ENCODE data around the gene TMUB2.

The TMUB2 gene

GRCh38 chr17:44217738-44218343, 31.1 kb downstream of the TMUB2 start:
- H3K27me3 ChIP-seq (ENCODE audit: insufficient read depth, low read depth, severe bottlenecking), result no peaks in the 10 kb centered on the region
- H3K27ac ChIP-seq, result peak overlapping the region; percentile 99
- H3K4me3 ChIP-seq (ENCODE audit: low read depth, low read length), result peak overlapping the region; percentile 65
- no peaks in the 10 kb centered on the region for H3K9me3 ChIP-seq (ENCODE audit: severe bottlenecking)
- H3K36me3 ChIP-seq, result peaks cover 58% of the 10 kb centered on the region
- TF ChIP-seq, protein P1, sequence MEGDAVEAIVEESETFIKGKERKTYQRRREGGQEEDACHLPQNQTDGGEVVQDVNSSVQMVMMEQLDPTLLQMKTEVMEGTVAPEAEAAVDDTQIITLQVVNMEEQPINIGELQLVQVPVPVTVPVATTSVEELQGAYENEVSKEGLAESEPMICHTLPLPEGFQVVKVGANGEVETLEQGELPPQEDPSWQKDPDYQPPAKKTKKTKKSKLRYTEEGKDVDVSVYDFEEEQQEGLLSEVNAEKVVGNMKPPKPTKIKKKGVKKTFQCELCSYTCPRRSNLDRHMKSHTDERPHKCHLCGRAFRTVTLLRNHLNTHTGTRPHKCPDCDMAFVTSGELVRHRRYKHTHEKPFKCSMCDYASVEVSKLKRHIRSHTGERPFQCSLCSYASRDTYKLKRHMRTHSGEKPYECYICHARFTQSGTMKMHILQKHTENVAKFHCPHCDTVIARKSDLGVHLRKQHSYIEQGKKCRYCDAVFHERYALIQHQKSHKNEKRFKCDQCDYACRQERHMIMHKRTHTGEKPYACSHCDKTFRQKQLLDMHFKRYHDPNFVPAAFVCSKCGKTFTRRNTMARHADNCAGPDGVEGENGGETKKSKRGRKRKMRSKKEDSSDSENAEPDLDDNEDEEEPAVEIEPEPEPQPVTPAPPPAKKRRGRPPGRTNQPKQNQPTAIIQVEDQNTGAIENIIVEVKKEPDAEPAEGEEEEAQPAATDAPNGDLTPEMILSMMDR (IDR thresholded peaks at IDR 0.05; ENCODE audit: low read depth, low read length), result no peak
- no peak for DNase-seq

DNA sequence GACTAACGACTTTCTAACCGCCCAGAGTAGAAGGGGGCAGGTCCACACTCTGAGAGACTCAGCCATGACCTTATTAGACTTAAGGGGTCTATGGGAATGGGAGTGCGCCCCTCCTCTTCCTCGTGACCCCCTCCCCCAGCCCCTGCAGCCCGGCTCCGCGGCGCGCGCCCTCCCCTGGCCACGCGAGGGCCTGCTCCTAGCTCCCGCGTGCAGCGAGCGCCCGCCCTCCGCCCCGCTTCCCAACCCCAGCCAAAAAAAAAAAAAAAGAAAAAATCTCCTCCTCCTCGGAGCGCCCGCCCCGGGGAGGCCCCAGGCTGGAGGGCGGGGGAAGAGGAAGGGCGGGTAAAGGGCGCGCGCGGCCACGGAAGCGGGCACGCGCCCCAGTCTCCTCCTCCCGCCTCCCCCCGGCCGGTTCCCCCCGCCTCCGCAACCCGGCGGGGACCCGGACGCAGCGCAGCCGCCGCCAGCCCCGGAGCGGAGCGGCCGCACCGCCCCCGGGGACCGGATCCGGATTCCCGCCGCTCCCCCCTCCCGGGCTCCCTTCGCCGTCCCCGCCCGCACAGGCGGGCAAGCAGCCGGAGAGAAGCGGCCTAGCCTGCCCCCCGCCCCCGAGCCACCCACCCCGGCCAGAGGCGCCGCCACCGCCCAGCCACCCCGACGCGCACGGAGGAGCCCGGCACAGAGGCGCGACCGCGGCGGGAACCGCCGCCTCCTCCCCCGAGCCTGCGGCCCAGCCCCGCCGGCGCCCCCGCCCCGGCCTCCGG, 31.8 kb downstream of the TMUB2 start:
- Histone ChIP-seq H3K4me3 (ENCODE audit: low read depth, low read length) (peak overlapping the region; percentile 65), H3K9me3 (ENCODE audit: severe bottlenecking) (no peaks in the 10 kb centered on the region), H3K27ac (peak overlapping the region; percentile 99), H3K27me3 (ENCODE audit: insufficient read depth, low read depth, severe bottlenecking) (no peaks in the 10 kb centered on the region), H3K36me3 (peaks cover 55% of the 10 kb centered on the region)
- TF ChIP-seq, protein P1 (IDR thresholded peaks at IDR 0.05; ENCODE audit: low read depth, low read length), result peak; percentile 73
- peak; percentile 93 for DNase-seq

- peak overlapping the region; percentile 99 for H3K27ac ChIP-seq
- TF ChIP-seq, protein P1 (IDR thresholded peaks at IDR 0.05; ENCODE audit: low read depth, low read length), result peak; percentile 56
- H3K9me3 ChIP-seq (ENCODE audit: severe bottlenecking), result no peaks in the 10 kb centered on the region
- H3K27me3 ChIP-seq (ENCODE audit: insufficient read depth, low read depth, severe bottlenecking), result no peaks in the 10 kb centered on the region
- H3K36me3 ChIP-seq, result peaks cover 49% of the 10 kb centered on the region
- H3K4me3 ChIP-seq (ENCODE audit: low read depth, low read length), result peak overlapping the region; percentile 39
- DNase-seq, result no peak
Measured at GRCh38 chr17:44219108-44219615, 32.4 kb downstream of the TMUB2 start.

GRCh38 chr17:44219616-44220212, 32.9 kb downstream of the TMUB2 start, which contains the start of gene UBTF:
UBTF (minus strand) TSS chr17:44219675; CDS start chr17:44218229, 1,446 bp downstream.
- peak; percentile 92 for DNase-seq
- TF ChIP-seq, protein P1 (IDR thresholded peaks at IDR 0.05; ENCODE audit: low read depth, low read length), result no peak

GRCh38 chr17:44220213-44221083, 33.7 kb downstream of the TMUB2 start:
- H3K27ac ChIP-seq, result peak overlapping the region; percentile 99
- DNase-seq, result peak; percentile 55
- no peaks in the 10 kb centered on the region for H3K27me3 ChIP-seq (ENCODE audit: insufficient read depth, low read depth, severe bottlenecking)
- no peaks in the 10 kb centered on the region for H3K9me3 ChIP-seq (ENCODE audit: severe bottlenecking)
- TF ChIP-seq, protein P1 (IDR thresholded peaks at IDR 0.05; ENCODE audit: low read depth, low read length), result no peak
- peak overlapping the region; percentile 68 for H3K4me3 ChIP-seq (ENCODE audit: low read depth, low read length)
- H3K36me3 ChIP-seq, result peaks cover 36% of the 10 kb centered on the region

More at GRCh38 chr17:44219616-44220212, 32.9 kb downstream of the TMUB2 start, which contains the start of gene UBTF:
- Histone ChIP-seq H3K36me3 (peaks cover 43% of the 10 kb centered on the region), H3K4me3 (ENCODE audit: low read depth, low read length) (peak within 1 kb of the TSS; percentile 68), H3K27ac (peak within 1 kb of the TSS; percentile 99), H3K27me3 (ENCODE audit: insufficient read depth, low read depth, severe bottlenecking) (no peaks in the 10 kb centered on the region), H3K9me3 (ENCODE audit: severe bottlenecking) (no peaks in the 10 kb centered on the region)
